ENCODE data around the gene RAP1GAP2.
"Not testable (repeated sequence)": the region's sequence is repeated elsewhere in the genome, so short reads cannot be mapped to it uniquely, and the experiment has no call there.

- not testable (repeated sequence) for TF ChIP-seq CTCF (IDR thresholded peaks at IDR 0.05; ENCODE audit: borderline replicate concordance, extremely low read depth, low read length, poor library complexity, severe bottlenecking); EZH2 (IDR thresholded peaks at IDR 0.05; ENCODE audit: borderline replicate concordance, low read depth, low read length, severe bottlenecking)
Measured at GRCh38 chr17:2991396-2992180, 195.3 kb downstream of the RAP1GAP2 start.

Measured in DND-41 (cell line).